ENCODE results near the gene CABCOCO1.
A peak's percentile ranks its signal among the peaks of the same experiment; 100 is the strongest.
"Not testable (repeated sequence)": the region's sequence is repeated elsewhere in the genome, so short reads cannot be mapped to it uniquely, and the experiment has no call there.

Gene CABCOCO1

GRCh38 chr10:61731638-61732037, 68.9 kb downstream of the CABCOCO1 start:
- Histone ChIP-seq H3K27ac (ENCODE audit: low read depth, low read length) (no peak overlapping the region), H3K4me3 (ENCODE audit: low read length) (no peak overlapping the region), H3K36me3 (ENCODE audit: control insufficient read depth, insufficient read depth, low read length) (no peaks in the 10 kb centered on the region), H3K4me1 (ENCODE audit: control insufficient read depth, insufficient read depth, low read length) (peaks cover 2% of the 10 kb centered on the region), H3K9ac (ENCODE audit: low read length) (no peak overlapping the region), H3K27me3 (ENCODE audit: control insufficient read depth, insufficient read depth, low read length) (no peaks in the 10 kb centered on the region)

DNA sequence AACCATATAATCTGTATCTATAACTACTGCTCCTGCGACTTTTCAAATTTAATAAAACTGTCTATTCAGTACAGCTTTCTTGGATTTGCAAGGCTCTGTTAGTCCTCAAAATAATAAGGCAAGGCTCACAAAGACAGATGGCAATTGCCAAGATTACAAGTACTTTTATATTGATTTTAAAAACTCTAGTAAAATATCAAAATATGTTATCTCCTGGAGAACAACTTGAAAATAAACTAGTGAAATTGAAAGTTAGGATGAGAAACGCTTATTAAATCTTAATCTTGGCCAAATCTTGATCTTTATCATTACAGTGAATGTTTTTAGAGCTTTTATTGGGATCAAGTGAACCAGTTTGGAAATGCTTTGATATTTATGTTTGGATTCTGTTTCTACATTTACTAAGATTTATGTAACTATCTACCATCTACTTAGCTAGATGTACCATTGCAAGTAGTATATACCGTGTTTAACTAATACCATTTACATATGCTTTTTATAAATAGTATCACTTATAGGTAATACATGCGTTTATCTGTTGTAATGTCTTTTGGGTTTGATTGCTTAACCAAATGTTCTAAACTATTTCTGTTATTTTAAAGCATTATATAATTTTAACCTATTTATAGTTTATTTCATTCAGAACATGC, 70.0 kb downstream of the CABCOCO1 start:
- no peak overlapping the region for H3K27ac ChIP-seq (ENCODE audit: low read depth, low read length)
- H3K9ac ChIP-seq (ENCODE audit: low read length), result no peak overlapping the region
- no peaks in the 10 kb centered on the region for H3K36me3 ChIP-seq (ENCODE audit: control insufficient read depth, insufficient read depth, low read length)
- H3K4me1 ChIP-seq (ENCODE audit: control insufficient read depth, insufficient read depth, low read length), result peaks cover 2% of the 10 kb centered on the region
- H3K27me3 ChIP-seq (ENCODE audit: control insufficient read depth, insufficient read depth, low read length), result no peaks in the 10 kb centered on the region
- no peak overlapping the region for H3K4me3 ChIP-seq (ENCODE audit: low read length)

DNA sequence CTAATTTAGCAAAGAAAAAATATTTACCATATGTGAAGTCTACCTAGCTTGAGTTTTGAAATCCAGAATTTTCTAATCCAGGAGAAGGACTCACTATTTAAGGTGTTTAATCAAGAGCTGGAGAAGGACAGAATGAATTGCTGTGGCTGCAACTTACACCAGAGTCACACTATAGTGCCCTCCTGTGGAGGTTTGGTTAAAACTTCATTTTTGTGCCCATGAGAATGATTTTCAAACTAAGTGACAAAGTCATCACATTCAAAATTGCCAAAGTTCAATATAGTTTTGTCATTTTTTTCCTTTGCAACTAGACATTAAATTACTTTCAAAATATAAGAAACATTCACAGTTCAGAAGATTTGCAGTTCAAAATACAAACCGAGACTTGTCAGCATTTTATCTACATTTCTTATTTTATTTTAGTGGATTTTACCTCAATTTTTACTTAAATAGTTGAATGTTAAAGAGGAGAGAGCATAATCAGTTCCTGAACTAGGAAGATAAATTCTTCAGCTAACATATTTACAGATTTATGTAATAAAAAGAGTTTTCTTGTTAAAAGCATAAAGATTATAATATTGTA, 70.7 kb downstream of the CABCOCO1 start:
- no peak overlapping the region for H3K27ac ChIP-seq (ENCODE audit: low read depth, low read length)
- H3K27me3 ChIP-seq (ENCODE audit: control insufficient read depth, insufficient read depth, low read length), result no peaks in the 10 kb centered on the region
- H3K9ac ChIP-seq (ENCODE audit: low read length), result no peak overlapping the region
- no peaks in the 10 kb centered on the region for H3K36me3 ChIP-seq (ENCODE audit: control insufficient read depth, insufficient read depth, low read length)
- no peak overlapping the region for H3K4me3 ChIP-seq (ENCODE audit: low read length)
- peaks cover 2% of the 10 kb centered on the region for H3K4me1 ChIP-seq (ENCODE audit: control insufficient read depth, insufficient read depth, low read length)

DNA sequence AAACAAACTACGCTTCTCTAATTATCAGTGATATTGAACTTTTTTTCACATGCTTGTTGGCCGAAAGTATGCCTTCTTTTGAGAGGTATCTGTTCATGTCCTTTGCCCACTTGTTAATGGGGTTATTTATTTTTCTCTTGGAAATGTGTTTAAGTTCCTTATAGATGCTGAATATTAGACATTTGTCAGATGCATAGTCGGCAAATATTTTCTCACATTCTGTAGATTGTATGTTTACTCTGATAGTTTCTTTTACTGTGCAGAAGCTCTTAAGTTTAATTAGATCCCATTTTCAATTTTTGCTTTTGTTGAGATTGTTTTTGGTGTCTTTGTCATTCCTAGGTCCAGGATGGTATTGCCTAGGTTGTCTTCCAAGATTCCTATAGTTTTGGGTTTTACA, 73.2 kb downstream of the CABCOCO1 start:
- Histone ChIP-seq H3K27ac (ENCODE audit: low read depth, low read length) (no peak overlapping the region), H3K9ac (ENCODE audit: low read length) (no peak overlapping the region), H3K4me3 (ENCODE audit: low read length) (no peak overlapping the region), H3K4me1 (ENCODE audit: control insufficient read depth, insufficient read depth, low read length) (peaks cover 2% of the 10 kb centered on the region), H3K27me3 (ENCODE audit: control insufficient read depth, insufficient read depth, low read length) (no peaks in the 10 kb centered on the region), H3K36me3 (ENCODE audit: control insufficient read depth, insufficient read depth, low read length) (no peaks in the 10 kb centered on the region)

- not testable (repeated sequence) for H3K4me1 ChIP-seq (ENCODE audit: control insufficient read depth, insufficient read depth, low read length); H3K9ac ChIP-seq (ENCODE audit: low read length); H3K4me3 ChIP-seq (ENCODE audit: low read length); H3K36me3 ChIP-seq (ENCODE audit: control insufficient read depth, insufficient read depth, low read length); H3K27me3 ChIP-seq (ENCODE audit: control insufficient read depth, insufficient read depth, low read length); H3K27ac ChIP-seq (ENCODE audit: low read depth, low read length)
Observed at GRCh38 chr10:61737455-61737854, 74.7 kb downstream of the CABCOCO1 start.

DNA sequence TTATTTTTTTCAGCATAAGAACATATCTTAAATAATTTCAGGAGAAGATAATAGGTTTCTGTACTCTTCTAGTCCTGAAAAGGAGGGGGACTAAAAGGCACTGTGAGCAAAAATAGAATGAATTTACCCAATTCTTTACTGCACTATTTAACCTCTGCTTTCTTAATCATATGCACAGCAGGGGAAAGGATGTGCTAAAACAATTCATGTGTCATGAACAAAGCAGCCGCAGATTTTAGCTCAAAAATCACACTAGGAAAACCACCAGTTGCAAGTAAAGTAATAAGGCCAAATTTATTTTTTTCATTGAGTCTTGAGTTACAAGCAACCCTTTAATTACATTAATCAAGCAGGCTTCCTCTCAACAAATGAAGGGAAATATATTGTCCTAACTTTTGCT, 80.1 kb downstream of the CABCOCO1 start:
- H3K27ac ChIP-seq (ENCODE audit: low read depth, low read length), result no peak overlapping the region
- H3K4me1 ChIP-seq (ENCODE audit: control insufficient read depth, insufficient read depth, low read length), result no peaks in the 10 kb centered on the region
- no peak overlapping the region for H3K4me3 ChIP-seq (ENCODE audit: low read length)
- no peaks in the 10 kb centered on the region for H3K36me3 ChIP-seq (ENCODE audit: control insufficient read depth, insufficient read depth, low read length)
- no peak overlapping the region for H3K9ac ChIP-seq (ENCODE audit: low read length)
- no peaks in the 10 kb centered on the region for H3K27me3 ChIP-seq (ENCODE audit: control insufficient read depth, insufficient read depth, low read length)

DNA sequence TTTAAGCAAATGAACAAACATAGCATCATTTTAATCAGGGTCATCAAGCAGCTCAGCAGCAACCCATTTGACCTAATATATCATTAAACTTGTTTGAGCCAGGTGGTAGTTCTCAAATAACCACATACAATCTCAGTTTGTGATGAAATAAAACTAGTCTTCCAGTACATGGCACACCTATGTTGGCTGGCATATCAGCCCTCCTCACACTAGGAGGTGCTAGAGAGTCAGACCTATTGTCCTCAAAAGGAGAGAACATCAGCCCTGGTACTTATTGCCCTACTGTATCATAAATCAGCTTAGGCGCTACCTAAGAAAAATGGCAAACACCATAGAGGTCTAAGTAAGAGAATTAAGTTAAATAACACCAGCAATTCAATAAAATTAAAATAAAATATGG, 81.7 kb downstream of the CABCOCO1 start:
- H3K4me1 ChIP-seq (ENCODE audit: control insufficient read depth, insufficient read depth, low read length), result no peaks in the 10 kb centered on the region
- H3K4me3 ChIP-seq (ENCODE audit: low read length), result no peak overlapping the region
- H3K36me3 ChIP-seq (ENCODE audit: control insufficient read depth, insufficient read depth, low read length), result no peaks in the 10 kb centered on the region
- H3K27ac ChIP-seq (ENCODE audit: low read depth, low read length), result no peak overlapping the region
- H3K27me3 ChIP-seq (ENCODE audit: control insufficient read depth, insufficient read depth, low read length), result no peaks in the 10 kb centered on the region
- H3K9ac ChIP-seq (ENCODE audit: low read length), result no peak overlapping the region

- Histone ChIP-seq H3K36me3 (ENCODE audit: control insufficient read depth, insufficient read depth, low read length) (no peaks in the 10 kb centered on the region), H3K27ac (ENCODE audit: low read depth, low read length) (no peak overlapping the region), H3K27me3 (ENCODE audit: control insufficient read depth, insufficient read depth, low read length) (no peaks in the 10 kb centered on the region), H3K4me1 (ENCODE audit: control insufficient read depth, insufficient read depth, low read length) (peaks cover 2% of the 10 kb centered on the region), H3K9ac (ENCODE audit: low read length) (no peak overlapping the region), H3K4me3 (ENCODE audit: low read length) (no peak overlapping the region)
Observed at GRCh38 chr10:61746377-61746776, 83.6 kb downstream of the CABCOCO1 start.

DNA sequence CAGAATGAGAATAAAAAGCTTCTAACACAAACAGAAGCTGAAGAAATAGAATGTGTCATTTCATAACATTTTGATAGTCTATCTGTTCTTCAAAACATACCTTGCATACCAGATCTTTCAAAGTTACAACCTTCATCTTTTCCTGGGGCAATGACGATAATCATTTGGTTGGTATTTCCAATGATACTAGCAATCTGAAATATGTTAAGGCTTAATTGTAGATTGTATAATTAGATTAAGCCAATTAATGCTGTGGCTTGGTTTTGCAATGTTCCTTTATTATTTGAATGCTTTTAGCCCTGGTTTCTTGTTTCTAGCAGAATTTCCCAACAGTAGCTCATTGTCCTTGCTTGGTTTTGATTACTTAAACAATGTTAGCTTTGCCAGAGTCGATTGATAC, 84.6 kb downstream of the CABCOCO1 start:
- H3K4me3 ChIP-seq (ENCODE audit: low read length), result no peak overlapping the region
- peaks cover 2% of the 10 kb centered on the region for H3K4me1 ChIP-seq (ENCODE audit: control insufficient read depth, insufficient read depth, low read length)
- no peak overlapping the region for H3K9ac ChIP-seq (ENCODE audit: low read length)
- H3K27ac ChIP-seq (ENCODE audit: low read depth, low read length), result no peak overlapping the region
- H3K36me3 ChIP-seq (ENCODE audit: control insufficient read depth, insufficient read depth, low read length), result no peaks in the 10 kb centered on the region
- no peaks in the 10 kb centered on the region for H3K27me3 ChIP-seq (ENCODE audit: control insufficient read depth, insufficient read depth, low read length)

DNA sequence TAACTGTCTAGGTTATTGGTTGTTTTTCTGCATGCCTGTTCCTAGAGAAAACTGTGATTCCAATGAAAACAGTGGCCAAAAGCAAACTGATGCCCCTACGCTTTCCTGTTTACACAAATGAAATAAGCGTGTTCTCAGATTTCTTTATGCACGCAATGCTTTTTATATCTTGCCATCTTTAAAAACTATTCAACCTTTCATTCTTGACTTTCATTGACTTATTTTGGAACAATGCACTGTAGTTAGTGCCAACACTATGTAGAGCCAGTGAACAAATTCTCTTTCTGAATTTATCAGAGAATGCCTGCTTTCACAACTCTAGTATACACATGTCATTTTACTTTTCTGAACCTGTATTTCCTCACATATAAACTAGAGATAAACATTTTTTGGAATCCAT, 86.6 kb downstream of the CABCOCO1 start:
- Histone ChIP-seq H3K4me3 (ENCODE audit: low read length) (no peak overlapping the region), H3K27me3 (ENCODE audit: control insufficient read depth, insufficient read depth, low read length) (no peaks in the 10 kb centered on the region), H3K4me1 (ENCODE audit: control insufficient read depth, insufficient read depth, low read length) (peaks cover 2% of the 10 kb centered on the region), H3K36me3 (ENCODE audit: control insufficient read depth, insufficient read depth, low read length) (no peaks in the 10 kb centered on the region), H3K9ac (ENCODE audit: low read length) (no peak overlapping the region), H3K27ac (ENCODE audit: low read depth, low read length) (no peak overlapping the region)

DNA sequence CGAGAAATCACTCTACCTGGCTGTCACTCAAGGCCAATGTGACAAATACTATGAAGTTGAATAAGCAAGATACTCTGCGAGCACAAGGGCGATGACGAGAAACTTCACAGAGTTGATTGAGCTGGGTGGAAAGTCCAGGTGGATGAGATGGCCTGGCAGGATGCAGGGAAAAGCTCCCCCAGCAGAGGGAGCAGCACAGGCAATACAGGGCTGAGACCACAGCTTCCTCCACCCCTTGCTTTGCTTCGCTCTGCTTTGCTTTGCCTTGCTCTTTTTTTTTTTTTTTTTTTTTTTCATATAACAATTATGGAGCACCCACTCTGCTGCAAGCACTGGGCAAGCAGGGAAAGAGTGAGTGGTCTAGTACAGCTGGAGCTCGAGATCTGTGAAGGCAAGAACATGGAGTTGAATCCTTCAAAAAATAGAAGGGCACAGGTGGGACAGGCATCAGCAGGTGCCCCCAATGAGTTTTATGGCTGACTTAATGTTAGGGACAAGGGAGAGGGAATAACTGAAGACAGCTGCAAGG, 88.3 kb downstream of the CABCOCO1 start:
- peak overlapping the region; percentile 30 for H3K27ac ChIP-seq (ENCODE audit: low read depth, low read length)
- no peaks in the 10 kb centered on the region for H3K27me3 ChIP-seq (ENCODE audit: control insufficient read depth, insufficient read depth, low read length)
- no peak overlapping the region for H3K4me3 ChIP-seq (ENCODE audit: low read length)
- no peaks in the 10 kb centered on the region for H3K36me3 ChIP-seq (ENCODE audit: control insufficient read depth, insufficient read depth, low read length)
- peaks cover 2% of the 10 kb centered on the region for H3K4me1 ChIP-seq (ENCODE audit: control insufficient read depth, insufficient read depth, low read length)
- no peak overlapping the region for H3K9ac ChIP-seq (ENCODE audit: low read length)

DNA sequence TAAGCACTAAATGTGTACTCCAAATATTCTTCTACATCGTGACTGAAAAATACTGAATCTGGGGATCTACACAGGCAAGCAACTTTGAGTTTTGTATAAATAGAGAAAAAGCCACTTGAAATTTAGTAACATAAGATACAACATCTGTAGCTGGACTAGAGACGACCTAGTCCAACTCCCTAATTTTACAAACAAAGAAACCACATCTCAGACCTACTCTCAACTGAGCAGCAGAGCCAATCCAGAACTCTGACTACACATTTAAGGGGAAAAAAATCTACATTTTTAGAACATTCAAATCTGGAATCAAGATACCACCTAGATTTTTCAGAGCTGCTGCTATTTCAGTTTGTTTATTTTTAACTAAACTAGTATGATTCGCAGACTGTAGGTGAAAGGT, 88.9 kb downstream of the CABCOCO1 start:
- Histone ChIP-seq H3K27me3 (ENCODE audit: control insufficient read depth, insufficient read depth, low read length) (no peaks in the 10 kb centered on the region), H3K27ac (ENCODE audit: low read depth, low read length) (peak overlapping the region; percentile 30), H3K4me1 (ENCODE audit: control insufficient read depth, insufficient read depth, low read length) (peaks cover 2% of the 10 kb centered on the region), H3K36me3 (ENCODE audit: control insufficient read depth, insufficient read depth, low read length) (no peaks in the 10 kb centered on the region), H3K4me3 (ENCODE audit: low read length) (no peak overlapping the region), H3K9ac (ENCODE audit: low read length) (no peak overlapping the region)
